A549 (cell line): ENCODE data around the gene NEAT1. TPM values are rescaled to one million over a fixed set of nuclear protein-coding genes. Genes with fewer than 3 reads are reported as not detected.
A peak's percentile ranks its signal among the peaks of the same experiment; 100 is the strongest.

Experiments
- ATAC-seq, 2 experiments: fragments of 200-7000 bp in 1 of 2; fragments of >200 bp in 1 of 2; cut with Nextera tagmentation in 1 of 2; cut with Tn5 transposase in 1 of 2; 3 replicates each; pipeline versions ENCODE4 v1.8.0 to v1.9.1; 2018 to 2020; ENCODE audit warnings: mild to moderate bottlenecking in 1 of 2, moderate library complexity in 1 of 2
- CTCF ChIA-PET: fragments of 300-600 bp; sonication (Branson Sonifier 250); formaldehyde crosslinking; extraction: SDS; loops from one replicate; lab custom pipeline; 2021; ENCODE audit warnings: antibody characterized with exemption, inconsistent platforms; lab: Yijun Ruan, JAX
- POLR2A ChIA-PET: fragments of 350-600 bp; formaldehyde crosslinking; extraction: SDS; loops from one replicate; lab custom pipeline; 2021; ENCODE audit warnings: antibody characterized with exemption, inconsistent platforms; lab: Yijun Ruan, JAX
- DNase-seq, 2 experiments: peaks; one replicate each; pipeline versions ENCODE4 v3.0.0 to v3.0.0-alpha.2; 2011 to 2016; ENCODE audit warnings: low read depth in 1 of 2, low spot score in 1 of 2
- FAIRE-seq: peaks from 2 replicates; lab custom pipeline; 2011; peaks lifted over from hg19 to GRCh38; lab: Jason Lieb, UNC
- H3K27ac ChIP-seq, 2 experiments: fragments of >200 bp; sonication (Bioruptor Twin); formaldehyde crosslinking; 3 replicates each; pipeline ENCODE4 v1.5.1; 2016 to 2017
- H3K4me1 ChIP-seq: fragments of >200 bp; sonication (Bioruptor Twin); formaldehyde crosslinking; 3 replicates; pipeline ENCODE4 v1.6.1; 2016
- H3K4me2 ChIP-seq: fragments of >200 bp; sonication (Bioruptor Twin); formaldehyde crosslinking; 3 replicates; pipeline ENCODE4 v1.6.1; 2016
- H3K4me3 ChIP-seq: fragments of >200 bp; sonication (Bioruptor Twin); formaldehyde crosslinking; 3 replicates; pipeline ENCODE4 v1.5.1; 2016
- H3K9me3 ChIP-seq: fragments of >200 bp; sonication (Bioruptor Twin); formaldehyde crosslinking; 3 replicates; pipeline ENCODE4 v1.6.1; 2016
- BHLHE40 ChIP-seq: IDR thresholded peaks from 2 replicates; pipeline ENCODE4 v1.6.1; 2012; ENCODE audit warnings: low read depth, low read length, inconsistent platforms
- CHD2 ChIP-seq: fragments of 150-350 bp; IDR thresholded peaks from 2 replicates; pipeline ENCODE4 v1.6.1; 2014; ENCODE audit warnings: low read length; ENCODE audit not compliant: partially characterized antibody
- CHD4 ChIP-seq: fragments of 200-600 bp; sonication (generic); IDR thresholded peaks from 2 replicates; pipeline ENCODE4 v1.6.1; 2016; ENCODE audit warnings: antibody characterized with exemption, mild to moderate bottlenecking, borderline replicate concordance
- EHF ChIP-seq: fragments of 250-450 bp; sonication (Bioruptor Pico); IDR thresholded peaks from 2 replicates; pipeline ENCODE4 v1.5.0; 2020; ENCODE audit warnings: mild to moderate bottlenecking
- EP300 ChIP-seq, 2 experiments: fragments of >200 bp; sonication (Bioruptor Twin); formaldehyde crosslinking; IDR thresholded peaks; 2 replicates in 1 of 2; 3 replicates in 1 of 2; pipeline ENCODE4 v1.6.1; 2016 to 2017
- ESRRA ChIP-seq: fragments of 150-350 bp; IDR thresholded peaks from 2 replicates; pipeline ENCODE4 v1.6.1; 2014; ENCODE audit warnings: mild to moderate bottlenecking, low read length, borderline replicate concordance
- FOSL2 ChIP-seq, 2 experiments: fragments of 450-650 bp in 1 of 2; fragments of >200 bp in 1 of 2; sonication (Bioruptor Twin) in 1 of 2; formaldehyde crosslinking; IDR thresholded peaks; 2 replicates each; pipeline versions ENCODE4 v1.5.0 to v1.6.1; 2016 to 2020; ENCODE audit warnings: mild to moderate bottlenecking in 1 of 2, moderate library complexity in 1 of 2
- FOXS1 ChIP-seq: fragments of 250-450 bp; sonication (Bioruptor Pico); IDR thresholded peaks from 2 replicates; pipeline ENCODE4 v1.5.0; 2020; ENCODE audit warnings: mild to moderate bottlenecking, moderate library complexity
- GATA3 ChIP-seq: IDR thresholded peaks from 2 replicates; pipeline ENCODE4 v1.6.1; 2012; ENCODE audit warnings: borderline replicate concordance
- HDAC2 ChIP-seq: fragments of 200-600 bp; sonication (generic); IDR thresholded peaks from 2 replicates; pipeline ENCODE4 v1.6.1; 2016
- HOXB13 ChIP-seq: fragments of 250-450 bp; sonication (Bioruptor Pico); IDR thresholded peaks from 2 replicates; pipeline ENCODE4 v1.5.0; 2020; ENCODE audit warnings: low read depth, mild to moderate bottlenecking, moderate library complexity
- HOXB5 ChIP-seq: fragments of 250-450 bp; sonication (Bioruptor Pico); IDR thresholded peaks from 2 replicates; pipeline ENCODE4 v1.5.0; 2020; ENCODE audit warnings: mild to moderate bottlenecking, moderate library complexity
- JUNB ChIP-seq: fragments of >200 bp; sonication (Bioruptor Twin); formaldehyde crosslinking; IDR thresholded peaks from 2 replicates; pipeline ENCODE4 v1.6.1; 2016
- KDM1A ChIP-seq: fragments of 200-600 bp; sonication (generic); IDR thresholded peaks from 2 replicates; pipeline ENCODE4 v1.6.1; 2016; ENCODE audit warnings: low read depth, mild to moderate bottlenecking
- MAFK ChIP-seq: fragments of 450-650 bp; IDR thresholded peaks from 2 replicates; pipeline ENCODE4 v1.6.1; 2014; ENCODE audit not compliant: partially characterized antibody
- MYC ChIP-seq: IDR thresholded peaks from 2 replicates; pipeline ENCODE4 v1.6.1; 2012; ENCODE audit warnings: mild to moderate bottlenecking, inconsistent platforms, low read length, improper control_type of control experiment, borderline replicate concordance
- NFE2L2 ChIP-seq: fragments of 150-350 bp; conservative IDR thresholded peaks from 2 replicates; pipeline ENCODE4 v1.6.1; 2014; ENCODE audit warnings: low read length
- PHF8 ChIP-seq: fragments of 200-600 bp; sonication (generic); IDR thresholded peaks from 2 replicates; pipeline ENCODE4 v1.6.1; 2016; ENCODE audit warnings: low read depth, mild to moderate bottlenecking, antibody characterized with exemption, moderate library complexity, borderline replicate concordance
- RARB ChIP-seq: fragments of 250-450 bp; sonication (Bioruptor Pico); IDR thresholded peaks from 2 replicates; pipeline ENCODE4 v1.8.0; 2021; ENCODE audit warnings: mild to moderate bottlenecking, moderate library complexity
- RCOR1 ChIP-seq: fragments of 150-350 bp; IDR thresholded peaks from 2 replicates; pipeline ENCODE4 v1.6.1; 2014; ENCODE audit warnings: antibody characterized with exemption, low read length, low read depth
- SREBF2 ChIP-seq: fragments of 450-650 bp; IDR thresholded peaks from 2 replicates; pipeline ENCODE4 v1.6.1; 2014; ENCODE audit warnings: mild to moderate bottlenecking, moderate library complexity
- TFCP2L1 ChIP-seq: fragments of 250-450 bp; sonication (Bioruptor Pico); IDR thresholded peaks from 2 replicates; pipeline ENCODE4 v1.5.0; 2021; ENCODE audit warnings: mild to moderate bottlenecking
- TP53 ChIP-seq: fragments of 250-450 bp; sonication (Bioruptor Pico); IDR thresholded peaks from 2 replicates; pipeline ENCODE4 v1.5.0; 2021; ENCODE audit warnings: mild to moderate bottlenecking, moderate library complexity
- ZFP36 ChIP-seq: fragments of 450-650 bp; IDR thresholded peaks from 2 replicates; pipeline ENCODE4 v1.6.1; 2014; ENCODE audit warnings: borderline replicate concordance; ENCODE audit not compliant: partially characterized antibody
- ZSCAN20 ChIP-seq: fragments of 250-450 bp; sonication (Bioruptor Pico); IDR thresholded peaks from 2 replicates; pipeline ENCODE4 v1.8.0; 2022; ENCODE audit warnings: mild to moderate bottlenecking, moderate library complexity
- WGBS: methylation state at CpG from one replicate; pipeline ENCODE4 v1.1.6; 2017; ENCODE audit errors: missing lambda C conversion rate; 5-methylcytosine and 5-hydroxymethylcytosine counted together
- polyA plus RNA-seq, 4 experiments: library from polyadenylated mRNA; depleted of rRNA in 3 of 4; stranded (reverse); fragments of >200 nt; fragmentation: RNase III in 1 of 4; extraction: RNeasy Plus Mini Kit Qiagen cat#74134 plus additional on column Dnase treatment in 1 of 4; gene quantifications; 2 replicates in 3 of 4; 3 replicates in 1 of 4; pipeline ENCODE4 v1.2.3, GENCODE V29; 2011 to 2017
- TF ChIP-seq, protein P1 (sequence below): IDR thresholded peaks from 2 replicates; pipeline ENCODE4 v1.6.1; 2012
- TF ChIP-seq, protein P2 (sequence below): fragments of 250-450 bp; sonication (Bioruptor Pico); IDR thresholded peaks from 2 replicates; pipeline ENCODE4 v1.5.0; 2020; ENCODE audit warnings: low read depth, mild to moderate bottlenecking, moderate library complexity
- TF ChIP-seq, protein P3 (sequence below): fragments of >200 bp; sonication (Bioruptor Twin); formaldehyde crosslinking; IDR thresholded peaks from 3 replicates; pipeline ENCODE4 v1.5.1; 2016
- TF ChIP-seq, protein P4 (sequence below): IDR thresholded peaks from 2 replicates; pipeline ENCODE4 v1.6.1; 2012
- TF ChIP-seq, protein P5 (sequence below): fragments of >200 bp; sonication (Bioruptor Twin); formaldehyde crosslinking; IDR thresholded peaks from 2 replicates; pipeline ENCODE4 v1.6.1; 2016

NEAT1 gene
- polyA plus RNA-seq, 2 of the 4 experiments (the other 2 are of a cell fraction): 314 to 1,223 TPM

DNA sequence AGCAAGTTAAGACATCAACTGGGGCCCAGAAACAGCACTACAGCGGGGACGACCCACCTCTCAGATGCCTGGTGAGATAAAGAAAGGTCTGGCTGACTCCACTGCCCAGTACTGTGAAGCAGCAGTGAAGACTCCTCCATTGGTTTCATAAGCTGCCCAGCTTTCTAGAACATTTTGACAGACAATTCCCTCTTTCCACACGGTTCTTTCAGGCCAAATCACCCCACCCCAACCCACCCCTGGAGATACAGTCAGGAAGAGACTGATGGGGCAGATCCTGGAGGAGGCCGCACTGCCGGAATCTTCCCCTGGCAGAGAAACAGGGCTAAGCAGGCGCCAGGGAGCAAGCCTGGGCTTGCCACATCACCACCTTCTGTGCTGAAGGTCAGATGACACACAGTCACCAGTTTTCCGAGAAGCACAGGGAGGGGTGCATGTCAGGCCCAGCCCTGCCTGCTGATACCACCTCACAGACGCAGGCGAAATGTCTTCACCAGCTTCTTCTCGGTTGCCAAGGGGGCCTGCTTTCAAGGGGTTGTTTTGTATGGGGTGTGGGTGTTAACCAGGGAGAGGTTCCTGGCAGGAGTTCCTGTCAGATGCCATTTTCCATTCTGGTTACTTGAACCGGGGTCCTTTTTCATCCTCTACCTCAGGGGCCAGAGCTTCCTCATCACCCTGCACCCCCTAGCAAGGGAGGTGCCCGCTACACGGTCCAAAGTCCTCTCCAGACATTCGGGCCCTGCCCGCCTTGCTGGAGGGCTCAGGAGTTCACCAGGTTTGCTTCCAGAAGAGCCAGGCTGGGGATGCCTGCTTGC, 1.4 kb upstream of the NEAT1 start (continued):
- peak; percentile 89 for TF ChIP-seq HOXB5 (CRISPR knock-in tag)
- no peak for TF ChIP-seq HDAC2
- peak; percentile 94; the same call in 1 of the 2 replicates for TF ChIP-seq RARB
- TF ChIP-seq NFE2L2: no peak

DNA sequence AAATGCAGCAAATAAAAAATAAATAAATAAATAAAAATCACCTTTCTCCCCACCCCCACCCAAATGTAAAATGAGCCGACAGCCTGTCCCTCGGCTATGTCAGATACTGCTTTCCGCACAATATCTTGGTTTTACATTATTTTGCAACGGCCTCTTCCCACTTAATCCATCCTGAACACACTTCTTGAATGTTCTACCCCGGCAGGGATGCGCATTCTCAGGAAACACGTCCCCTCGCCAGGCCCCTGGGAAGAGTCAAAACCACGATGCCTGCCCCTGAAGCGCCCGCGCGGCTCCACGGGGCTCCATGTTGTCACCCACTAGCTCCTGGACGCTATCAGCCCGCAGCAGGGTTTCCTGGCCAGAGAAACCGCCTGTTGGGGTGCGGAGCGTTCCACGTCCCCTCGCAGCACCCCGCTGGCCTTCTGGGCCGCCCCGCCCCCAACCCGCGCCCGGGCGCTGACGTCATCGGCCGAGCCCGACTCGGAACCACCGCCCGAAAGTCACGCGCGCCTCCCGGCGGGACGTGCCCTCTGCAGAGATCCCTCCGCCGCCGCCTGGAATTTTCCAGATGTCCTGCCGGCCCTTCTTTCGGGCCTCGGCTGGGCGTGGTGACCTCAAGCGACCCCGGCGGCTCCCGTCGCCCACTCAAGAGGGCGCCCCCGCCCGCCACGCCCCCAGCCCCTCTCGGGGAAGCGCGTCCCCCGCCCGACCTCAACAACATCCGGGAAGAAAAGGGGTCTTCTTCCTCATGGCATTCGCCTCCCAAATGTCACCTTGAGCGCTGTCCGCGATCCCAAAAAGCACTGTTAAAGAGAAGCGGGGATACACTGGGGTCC, 585 bp upstream of the NEAT1 start:
- DNase-seq (peak in 1 of 2 experiments; percentile 99), ATAC-seq (peak; percentile 2 to 4; a peak in 4 of 6 replicates), FAIRE-seq (no peak)
- Histone ChIP-seq H3K4me2 (peak overlapping the region; percentile 89), H3K4me3 (peak overlapping the region; percentile 95), H3K4me1 (peaks cover 38% of the 10 kb centered on the region), H3K27ac (peak overlapping the region; percentile 97 to 100), H3K9me3 (no peaks in the 10 kb centered on the region)
- WGBS: 1% methylated on average over 25 of the region's 68 CpGs
- ChIA-PET POLR2A (interaction anchor here (0.5 to 17.5 kb wide), 32 partner anchors 4 to 643 kb away, joined by 3 to 756 read pairs (median 6); partner anchors contain the start of genes DPF2, FRMD8, MALAT1 and NEAT1), CTCF (interaction anchor here (1.3 to 17.0 kb wide), 6 partner anchors 10 to 89 kb away, joined by 3 to 208 read pairs (median 4); partner anchors contain the start of genes FRMD8 and SLC25A45)
- TF ChIP-seq, protein P1, sequence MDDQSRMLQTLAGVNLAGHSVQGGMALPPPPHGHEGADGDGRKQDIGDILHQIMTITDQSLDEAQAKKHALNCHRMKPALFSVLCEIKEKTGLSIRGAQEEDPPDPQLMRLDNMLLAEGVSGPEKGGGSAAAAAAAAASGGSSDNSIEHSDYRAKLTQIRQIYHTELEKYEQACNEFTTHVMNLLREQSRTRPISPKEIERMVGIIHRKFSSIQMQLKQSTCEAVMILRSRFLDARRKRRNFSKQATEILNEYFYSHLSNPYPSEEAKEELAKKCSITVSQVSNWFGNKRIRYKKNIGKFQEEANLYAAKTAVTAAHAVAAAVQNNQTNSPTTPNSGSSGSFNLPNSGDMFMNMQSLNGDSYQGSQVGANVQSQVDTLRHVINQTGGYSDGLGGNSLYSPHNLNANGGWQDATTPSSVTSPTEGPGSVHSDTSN: peak; percentile 88
- TF ChIP-seq ZFP36: no peak
- TF ChIP-seq, protein P2, sequence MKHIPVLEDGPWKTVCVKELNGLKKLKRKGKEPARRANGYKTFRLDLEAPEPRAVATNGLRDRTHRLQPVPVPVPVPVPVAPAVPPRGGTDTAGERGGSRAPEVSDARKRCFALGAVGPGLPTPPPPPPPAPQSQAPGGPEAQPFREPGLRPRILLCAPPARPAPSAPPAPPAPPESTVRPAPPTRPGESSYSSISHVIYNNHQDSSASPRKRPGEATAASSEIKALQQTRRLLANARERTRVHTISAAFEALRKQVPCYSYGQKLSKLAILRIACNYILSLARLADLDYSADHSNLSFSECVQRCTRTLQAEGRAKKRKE (CRISPR knock-in tag): peak; percentile 9; the same call in 1 of the 2 replicates
- TF ChIP-seq EHF (CRISPR knock-in tag): no peak; the same call in 1 of the 2 replicates
- TF ChIP-seq MAFK: no peak
- no peak for TF ChIP-seq KDM1A
- peak; percentile 83; the same call in 1 of the 2 replicates for TF ChIP-seq HOXB13 (CRISPR knock-in tag)
- TF ChIP-seq CHD2: peak; percentile 76
- peak; percentile 74; the same call in 1 of the 2 replicates for TF ChIP-seq TP53 (CRISPR knock-in tag)
- TF ChIP-seq, protein P3, sequence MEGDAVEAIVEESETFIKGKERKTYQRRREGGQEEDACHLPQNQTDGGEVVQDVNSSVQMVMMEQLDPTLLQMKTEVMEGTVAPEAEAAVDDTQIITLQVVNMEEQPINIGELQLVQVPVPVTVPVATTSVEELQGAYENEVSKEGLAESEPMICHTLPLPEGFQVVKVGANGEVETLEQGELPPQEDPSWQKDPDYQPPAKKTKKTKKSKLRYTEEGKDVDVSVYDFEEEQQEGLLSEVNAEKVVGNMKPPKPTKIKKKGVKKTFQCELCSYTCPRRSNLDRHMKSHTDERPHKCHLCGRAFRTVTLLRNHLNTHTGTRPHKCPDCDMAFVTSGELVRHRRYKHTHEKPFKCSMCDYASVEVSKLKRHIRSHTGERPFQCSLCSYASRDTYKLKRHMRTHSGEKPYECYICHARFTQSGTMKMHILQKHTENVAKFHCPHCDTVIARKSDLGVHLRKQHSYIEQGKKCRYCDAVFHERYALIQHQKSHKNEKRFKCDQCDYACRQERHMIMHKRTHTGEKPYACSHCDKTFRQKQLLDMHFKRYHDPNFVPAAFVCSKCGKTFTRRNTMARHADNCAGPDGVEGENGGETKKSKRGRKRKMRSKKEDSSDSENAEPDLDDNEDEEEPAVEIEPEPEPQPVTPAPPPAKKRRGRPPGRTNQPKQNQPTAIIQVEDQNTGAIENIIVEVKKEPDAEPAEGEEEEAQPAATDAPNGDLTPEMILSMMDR: 0 out of 3 replicates have a peak, but pooled peaks have one; percentile 17
- no peak for TF ChIP-seq JUNB
- TF ChIP-seq, protein P4, sequence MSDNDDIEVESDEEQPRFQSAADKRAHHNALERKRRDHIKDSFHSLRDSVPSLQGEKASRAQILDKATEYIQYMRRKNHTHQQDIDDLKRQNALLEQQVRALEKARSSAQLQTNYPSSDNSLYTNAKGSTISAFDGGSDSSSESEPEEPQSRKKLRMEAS: peak; percentile 90; the same call in 1 of the 2 replicates
- 0 out of 2 replicates have a peak, but pooled peaks have one; percentile 2 for TF ChIP-seq PHF8
- TF ChIP-seq ZSCAN20: no peak
- peak; percentile 76 for TF ChIP-seq HOXB5 (CRISPR knock-in tag)
- no peak for TF ChIP-seq SREBF2
- TF ChIP-seq GATA3: peak; percentile 81
- TF ChIP-seq, protein P5, sequence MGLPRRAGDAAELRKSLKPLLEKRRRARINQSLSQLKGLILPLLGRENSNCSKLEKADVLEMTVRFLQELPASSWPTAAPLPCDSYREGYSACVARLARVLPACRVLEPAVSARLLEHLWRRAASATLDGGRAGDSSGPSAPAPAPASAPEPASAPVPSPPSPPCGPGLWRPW: no peak
- no peak for TF ChIP-seq NFE2L2
- peak; percentile 50; the same call in 1 of the 2 replicates for TF ChIP-seq TFCP2L1
- peak; percentile 65; the same call in 1 of the 2 replicates for TF ChIP-seq MYC
- TF ChIP-seq CHD4: no peak
- TF ChIP-seq BHLHE40: peak; percentile 68
- TF ChIP-seq EP300 (IDR thresholded peaks at IDR 0.05): peak; percentile 76 to 90; a peak in 3 of 5 replicates
- no peak; the same call in 1 of the 2 replicates for TF ChIP-seq FOSL2 (IDR thresholded peaks at IDR 0.05)
- TF ChIP-seq FOSL2 (CRISPR knock-in tag; IDR thresholded peaks at IDR 0.05): peak; percentile 91
- TF ChIP-seq FOXS1 (CRISPR knock-in tag): peak; percentile 82; the same call in 1 of the 2 replicates
- TF ChIP-seq ESRRA: no peak
- TF ChIP-seq RARB: no peak
- TF ChIP-seq RCOR1: no peak
